Measurements from ENCODE around the gene FYN. TPM values are rescaled to one million over a fixed set of nuclear protein-coding genes. Genes with fewer than 3 reads are reported as not detected.

Gene FYN
- total RNA-seq, 1 experiment from 2014 or later, result 18.5 TPM

DNA sequence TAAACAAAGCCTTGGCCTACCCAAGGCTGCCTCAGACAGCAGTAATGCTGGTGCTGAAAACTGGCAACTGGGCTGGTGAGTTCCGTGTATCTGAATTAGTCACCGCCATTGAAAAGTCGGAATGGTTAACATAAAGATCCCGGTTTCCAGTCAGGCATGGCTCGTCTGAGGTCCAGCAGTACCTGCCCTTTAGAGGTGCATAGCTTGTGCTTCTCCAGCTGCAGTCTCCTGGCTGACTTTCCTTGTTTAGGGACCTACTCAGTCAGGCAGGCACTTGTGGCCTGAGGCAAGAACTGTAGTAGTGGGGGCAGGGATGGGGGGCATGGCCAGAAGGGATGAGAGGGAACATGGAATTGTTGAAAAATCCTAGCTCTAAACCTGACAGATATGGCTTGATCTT lies 101.6 kb downstream of the FYN start:
- POLR2A ChIA-PET, result no interaction called here
- H3K27me3 ChIP-seq (ENCODE audit: insufficient read depth, low read length), result no peaks in the 10 kb centered on the region
- CTCF ChIA-PET, result no interaction called here
- ATAC-seq (no peak), DNase-seq (ENCODE audit: low read depth, low spot score) (no peak)
- no peaks in the 10 kb centered on the region for H3K36me3 ChIP-seq (ENCODE audit: control insufficient read depth in 1 of 2, insufficient read depth in 2 of 2, low read length in 2 of 2)
- BruUV-seq (replicated peaks), result no TSS peak
- H3K79me2 ChIP-seq (ENCODE audit: insufficient read depth, low read length), result no peaks in the 10 kb centered on the region
- H3K9me2 ChIP-seq (ENCODE audit: insufficient read depth), result no peaks in the 10 kb centered on the region
- intact Hi-C loops (cut with micrococcal nuclease), result no loop called here
- no peaks in the 10 kb centered on the region for H3K9me3 ChIP-seq (ENCODE audit: control insufficient read depth in 1 of 2, insufficient read depth in 1 of 2, low read depth in 1 of 2, low read length in 2 of 2)
- H4K20me1 ChIP-seq (ENCODE audit: insufficient read depth), result no peaks in the 10 kb centered on the region
- no peak overlapping the region for H3K27ac ChIP-seq (ENCODE audit: low read depth, low read length)
- H3K4me3 ChIP-seq (replicated peaks in 1 of 2; ENCODE audit: low read depth in 1 of 2, low read length in 2 of 2), result no peak overlapping the region
- no peaks in the 10 kb centered on the region for H3K4me1 ChIP-seq (ENCODE audit: control insufficient read depth in 1 of 2, insufficient read depth in 2 of 2, low read length in 2 of 2)
- no peak overlapping the region for H3K4me2 ChIP-seq (ENCODE audit: low read length)
- RAD21 ChIA-PET (ENCODE audit: low non-redundant PET in 1 of 2, low total read pairs in 2 of 2, uncharacterized antibody in 2 of 2, unreplicated experiment in 2 of 2), result no interaction called here
- no peak overlapping the region for H3K9ac ChIP-seq (ENCODE audit: low read length)
- TF ChIP-seq ZNF274 (IDR thresholded peaks at IDR 0.05; ENCODE audit: low read depth, low read length) (no peak), EGR1 (IDR thresholded peaks at IDR 0.05; ENCODE audit: low read depth) (no peak)
- H2AFZ ChIP-seq (ENCODE audit: low read depth, low read length, poor library complexity, severe bottlenecking), result no peak overlapping the region

DNA sequence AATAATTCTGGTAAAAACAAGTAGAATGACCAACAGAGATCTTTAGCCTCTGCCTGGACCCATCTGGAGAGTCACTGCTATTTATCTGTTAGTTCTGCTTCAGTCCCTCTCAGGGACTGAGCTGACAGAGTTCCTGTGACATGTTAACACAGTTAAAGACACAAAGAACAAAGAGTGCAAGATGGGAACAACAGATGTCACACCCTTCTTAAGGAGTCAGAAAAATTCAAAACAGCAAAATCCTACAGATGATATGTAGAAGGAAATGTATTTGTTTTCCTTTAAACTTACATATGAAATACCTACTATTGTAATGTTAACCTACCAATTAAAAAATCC lies 102.2 kb downstream of the FYN start:
- Histone ChIP-seq H3K4me3 (replicated peaks in 1 of 2; ENCODE audit: low read depth in 1 of 2, low read length in 2 of 2) (no peak overlapping the region), H3K27me3 (ENCODE audit: insufficient read depth, low read length) (no peaks in the 10 kb centered on the region), H3K9ac (ENCODE audit: low read length) (no peak overlapping the region), H3K4me1 (ENCODE audit: control insufficient read depth in 1 of 2, insufficient read depth in 2 of 2, low read length in 2 of 2) (no peaks in the 10 kb centered on the region), H4K20me1 (ENCODE audit: insufficient read depth) (no peaks in the 10 kb centered on the region), H3K9me3 (ENCODE audit: control insufficient read depth in 1 of 2, insufficient read depth in 1 of 2, low read depth in 1 of 2, low read length in 2 of 2) (no peaks in the 10 kb centered on the region), H3K27ac (ENCODE audit: low read depth, low read length) (no peak overlapping the region), H2AFZ (ENCODE audit: low read depth, low read length, poor library complexity, severe bottlenecking) (no peak overlapping the region), H3K4me2 (ENCODE audit: low read length) (no peak overlapping the region), H3K9me2 (ENCODE audit: insufficient read depth) (no peaks in the 10 kb centered on the region), H3K79me2 (ENCODE audit: insufficient read depth, low read length) (no peaks in the 10 kb centered on the region), H3K36me3 (ENCODE audit: control insufficient read depth in 1 of 2, insufficient read depth in 2 of 2, low read length in 2 of 2) (no peaks in the 10 kb centered on the region)
- RAD21 ChIA-PET (ENCODE audit: low non-redundant PET in 1 of 2, low total read pairs in 2 of 2, uncharacterized antibody in 2 of 2, unreplicated experiment in 2 of 2), result no interaction called here
- DNase-seq (ENCODE audit: low read depth, low spot score) (no peak), ATAC-seq (no peak)
- intact Hi-C loops (cut with micrococcal nuclease), result no loop called here
- POLR2A ChIA-PET, result no interaction called here
- CTCF ChIA-PET, result no interaction called here
- BruUV-seq (replicated peaks), result no TSS peak
- TF ChIP-seq EZH2 (IDR thresholded peaks at IDR 0.05), result no peak
- TF ChIP-seq SIN3A (IDR thresholded peaks at IDR 0.05; ENCODE audit: low read depth), result no peak
- no peak for TF ChIP-seq RAD21 (IDR thresholded peaks at IDR 0.05; ENCODE audit: low read depth)
- TF ChIP-seq MAX (IDR thresholded peaks at IDR 0.05), result no peak
- TF ChIP-seq CEBPB (IDR thresholded peaks at IDR 0.05; ENCODE audit: low read depth), result no peak
- no peak for TF ChIP-seq ZFX (IDR thresholded peaks at IDR 0.05)
- TF ChIP-seq, protein P1, sequence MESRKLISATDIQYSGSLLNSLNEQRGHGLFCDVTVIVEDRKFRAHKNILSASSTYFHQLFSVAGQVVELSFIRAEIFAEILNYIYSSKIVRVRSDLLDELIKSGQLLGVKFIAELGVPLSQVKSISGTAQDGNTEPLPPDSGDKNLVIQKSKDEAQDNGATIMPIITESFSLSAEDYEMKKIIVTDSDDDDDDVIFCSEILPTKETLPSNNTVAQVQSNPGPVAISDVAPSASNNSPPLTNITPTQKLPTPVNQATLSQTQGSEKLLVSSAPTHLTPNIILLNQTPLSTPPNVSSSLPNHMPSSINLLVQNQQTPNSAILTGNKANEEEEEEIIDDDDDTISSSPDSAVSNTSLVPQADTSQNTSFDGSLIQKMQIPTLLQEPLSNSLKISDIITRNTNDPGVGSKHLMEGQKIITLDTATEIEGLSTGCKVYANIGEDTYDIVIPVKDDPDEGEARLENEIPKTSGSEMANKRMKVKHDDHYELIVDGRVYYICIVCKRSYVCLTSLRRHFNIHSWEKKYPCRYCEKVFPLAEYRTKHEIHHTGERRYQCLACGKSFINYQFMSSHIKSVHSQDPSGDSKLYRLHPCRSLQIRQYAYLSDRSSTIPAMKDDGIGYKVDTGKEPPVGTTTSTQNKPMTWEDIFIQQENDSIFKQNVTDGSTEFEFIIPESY (IDR thresholded peaks at IDR 0.05; ENCODE audit: extremely low read depth, insufficient replicate concordance, low read length), result no peak
- no peak for TF ChIP-seq ELF1 (IDR thresholded peaks at IDR 0.05; ENCODE audit: borderline replicate concordance, low read depth)
- no peak for TF ChIP-seq POLR2AphosphoS5 (IDR thresholded peaks at IDR 0.05; ENCODE audit: low read depth, low read length)
- TF ChIP-seq REST (IDR thresholded peaks at IDR 0.05; ENCODE audit: low read depth), result no peak
